ENCODE measurements around the gene COL5A1.

COL5A1 gene

GRCh38 chr9:134600371-134600770 lies 41.2 kb upstream of the COL5A1 start:
- Histone ChIP-seq H3K9ac (ENCODE audit: low read length) (no peak overlapping the region), H3K27me3 (ENCODE audit: insufficient read depth, low read length) (no peaks in the 10 kb centered on the region; the same call in 1 of the 2 replicates), H3F3A (ENCODE audit: insufficient read depth, low read length) (no peaks in the 10 kb centered on the region), H3K4me1 (ENCODE audit: insufficient read depth, low read length, severe bottlenecking) (no peaks in the 10 kb centered on the region), H3K4me3 (ENCODE audit: low read depth, low read length, poor library complexity, severe bottlenecking) (no peak overlapping the region), H4K20me1 (ENCODE audit: insufficient read depth, low read length) (no peaks in the 10 kb centered on the region), H3K36me3 (ENCODE audit: insufficient read depth, low read length) (no peaks in the 10 kb centered on the region), H3K9me3 (ENCODE audit: low read length) (0 out of 2 replicates have a peak, but pooled peaks cover 5% of the 10 kb centered on the region), H3K27ac (ENCODE audit: low read depth, low read length, poor library complexity, severe bottlenecking) (no peak overlapping the region), H3K79me2 (ENCODE audit: insufficient read depth, low read length) (no peaks in the 10 kb centered on the region), H3K9me2 (ENCODE audit: low read depth, low read length) (no peaks in the 10 kb centered on the region), H3K4me2 (ENCODE audit: low read length) (no peak overlapping the region), H2AFZ (ENCODE audit: low read length) (no peak overlapping the region)
- TF ChIP-seq CTCF (IDR thresholded peaks at IDR 0.05; ENCODE audit: low read length) = no peak
- TF ChIP-seq EZH2 (IDR thresholded peaks at IDR 0.05; ENCODE audit: borderline replicate concordance, low read length) = no peak

GRCh38 chr9:134600836-134601638 lies 40.6 kb upstream of the COL5A1 start:
- Histone ChIP-seq H3K9me3 (ENCODE audit: low read length) (0 out of 2 replicates have a peak, but pooled peaks cover 5% of the 10 kb centered on the region), H3K36me3 (ENCODE audit: insufficient read depth, low read length) (no peaks in the 10 kb centered on the region), H3K27ac (ENCODE audit: low read depth, low read length, poor library complexity, severe bottlenecking) (no peak overlapping the region), H3K4me2 (ENCODE audit: low read length) (no peak overlapping the region), H3K9me2 (ENCODE audit: low read depth, low read length) (no peaks in the 10 kb centered on the region), H4K20me1 (ENCODE audit: insufficient read depth, low read length) (no peaks in the 10 kb centered on the region), H3K9ac (ENCODE audit: low read length) (no peak overlapping the region), H2AFZ (ENCODE audit: low read length) (no peak overlapping the region), H3K4me3 (ENCODE audit: low read depth, low read length, poor library complexity, severe bottlenecking) (no peak overlapping the region), H3K79me2 (ENCODE audit: insufficient read depth, low read length) (no peaks in the 10 kb centered on the region), H3K27me3 (ENCODE audit: insufficient read depth, low read length) (no peaks in the 10 kb centered on the region; the same call in 1 of the 2 replicates), H3K4me1 (ENCODE audit: insufficient read depth, low read length, severe bottlenecking) (no peaks in the 10 kb centered on the region), H3F3A (ENCODE audit: insufficient read depth, low read length) (no peaks in the 10 kb centered on the region)
- TF ChIP-seq EZH2 (IDR thresholded peaks at IDR 0.05; ENCODE audit: borderline replicate concordance, low read length) (no peak), CTCF (IDR thresholded peaks at IDR 0.05; ENCODE audit: low read length) (no peak)

DNA sequence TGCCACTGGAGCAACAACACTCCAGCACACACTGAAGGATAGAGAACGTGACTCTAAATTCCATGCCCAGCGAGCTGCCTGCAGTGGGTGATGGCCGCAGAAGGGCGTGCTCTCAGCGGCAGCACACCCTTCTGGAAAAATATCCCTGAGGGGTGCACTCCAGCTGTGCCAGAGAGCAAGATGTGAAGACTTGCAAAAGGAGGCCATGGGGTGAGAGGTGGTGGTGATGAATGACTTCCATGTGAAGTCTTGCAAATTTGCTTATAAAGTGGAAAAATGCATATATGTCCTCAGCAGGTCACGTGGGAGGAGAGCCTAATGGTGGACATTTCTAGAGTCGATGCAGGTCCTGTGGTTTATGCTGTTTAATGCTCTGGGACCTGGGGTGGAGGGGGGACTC lies 39.8 kb upstream of the COL5A1 start:
- Histone ChIP-seq H3K27me3 (ENCODE audit: insufficient read depth, low read length) (no peaks in the 10 kb centered on the region; the same call in 1 of the 2 replicates), H3K79me2 (ENCODE audit: insufficient read depth, low read length) (no peaks in the 10 kb centered on the region), H3K9me2 (ENCODE audit: low read depth, low read length) (no peaks in the 10 kb centered on the region), H3F3A (ENCODE audit: insufficient read depth, low read length) (no peaks in the 10 kb centered on the region), H3K4me2 (ENCODE audit: low read length) (no peak overlapping the region), H3K9ac (ENCODE audit: low read length) (no peak overlapping the region), H2AFZ (ENCODE audit: low read length) (no peak overlapping the region), H3K27ac (ENCODE audit: low read depth, low read length, poor library complexity, severe bottlenecking) (no peak overlapping the region), H4K20me1 (ENCODE audit: insufficient read depth, low read length) (no peaks in the 10 kb centered on the region), H3K36me3 (ENCODE audit: insufficient read depth, low read length) (no peaks in the 10 kb centered on the region), H3K9me3 (ENCODE audit: low read length) (0 out of 2 replicates have a peak, but pooled peaks cover 3% of the 10 kb centered on the region), H3K4me1 (ENCODE audit: insufficient read depth, low read length, severe bottlenecking) (no peaks in the 10 kb centered on the region), H3K4me3 (ENCODE audit: low read depth, low read length, poor library complexity, severe bottlenecking) (no peak overlapping the region)
- TF ChIP-seq CTCF (IDR thresholded peaks at IDR 0.05; ENCODE audit: low read length) = no peak
- no peak for TF ChIP-seq EZH2 (IDR thresholded peaks at IDR 0.05; ENCODE audit: borderline replicate concordance, low read length)

All from OCI-LY1 (cell line).